Sigmoid colon (tissue), 4 donors: ENCODE measurements around the gene CSPG4.

Experiments used
- CTCF ChIP-seq, 4 experiments: fragments of 450-650 bp in 3 of 4; fragments of 200-600 bp in 1 of 4; IDR thresholded peaks; one replicate each; pipeline ENCODE4 v1.5.1; 2016 to 2019; ENCODE audit warnings: antibody characterized with exemption in 4 of 4, mild to moderate bottlenecking in 3 of 4, moderate library complexity in 2 of 4
- EP300 ChIP-seq, 4 donors: sonication (generic); formaldehyde crosslinking; IDR thresholded peaks; one replicate each; pipeline ENCODE4 v1.6.1; 2017; ENCODE audit warnings: antibody characterized with exemption in 4 of 4

- TF ChIP-seq CTCF (IDR thresholded peaks at IDR 0.05) (no peak), EP300 (IDR thresholded peaks at IDR 0.05) (no peak)
Observed at GRCh38 chr15:75704263-75704615, 8.4 kb downstream of the CSPG4 start.
